Endothelial cell of umbilical vein (primary cell): ENCODE data around the gene RPS18. TPM values are rescaled to one million over a fixed set of nuclear protein-coding genes. Genes with fewer than 3 reads are reported as not detected.

Source experiments
- BruUV-seq: library from RNA; stranded (reverse); fragments of 400-500 nt; replicated peaks from 2 replicates; lab custom pipeline; 2021; lab: Mats Ljungman, UMichigan
- CTCF ChIA-PET: fragments of 300-600, 350-600 bp; sonication (Branson Sonifier 250); formaldehyde crosslinking; loops from one replicate; lab custom pipeline; 2021; ENCODE audit warnings: antibody characterized with exemption, inconsistent platforms; lab: Charles Lee
- POLR2A ChIA-PET: fragments of 300-600, 350-600 bp; sonication (Branson Sonifier 250); formaldehyde crosslinking; loops from one replicate; lab custom pipeline; 2021; ENCODE audit warnings: antibody characterized with exemption, inconsistent platforms; lab: Charles Lee
- DNase-seq: peaks from one replicate; pipeline ENCODE4 v3.0.0-alpha.2; 2011; ENCODE audit warnings: low read depth, low spot score
- FAIRE-seq: peaks from 2 replicates; lab custom pipeline; 2011; peaks lifted over from hg19 to GRCh38; lab: Jason Lieb, UNC
- H2AFZ ChIP-seq: 2 replicates; pipeline ENCODE4 v1.6.0; 2012; ENCODE audit warnings: low read depth, low read length, control low read depth, inconsistent platforms
- H3K27ac ChIP-seq: 2 replicates; pipeline ENCODE4 v1.5.1; 2011; ENCODE audit warnings: low read depth, mild to moderate bottlenecking, control low read depth, low read length, moderate library complexity; ENCODE audit not compliant: insufficient read depth
- H3K27me3 ChIP-seq, 2 experiments: 2 replicates each; pipeline versions ENCODE4 v1.6.0 to v1.6.1; 2011; ENCODE audit warnings: low read length in 2 of 2, mixed read lengths in 1 of 2; ENCODE audit not compliant: control insufficient read depth in 2 of 2, insufficient read depth in 2 of 2
- H3K36me3 ChIP-seq, 2 experiments: 2 replicates in 1 of 2; 3 replicates in 1 of 2; pipeline ENCODE4 v1.5.1; 2011; ENCODE audit warnings: low read length in 2 of 2, mild to moderate bottlenecking in 1 of 2, moderate library complexity in 1 of 2; ENCODE audit not compliant: control insufficient read depth in 2 of 2, insufficient read depth in 2 of 2; ENCODE audit errors: extremely low read depth in 1 of 2
- H3K4me1 ChIP-seq: 3 replicates; pipeline ENCODE4 v1.5.1; 2011; ENCODE audit warnings: mild to moderate bottlenecking, low read length; ENCODE audit not compliant: control insufficient read depth, insufficient read depth; ENCODE audit errors: extremely low read depth
- H3K4me2 ChIP-seq: 2 replicates; pipeline ENCODE4 v1.6.1; 2011; ENCODE audit warnings: low read length, control low read depth, mixed read lengths; ENCODE audit not compliant: insufficient read depth
- H3K4me3 ChIP-seq, 3 experiments: fragments of 200-600 bp in 1 of 3; sonication (generic), shearing (Covaris generic) in 1 of 3; replicated peaks in 1 of 3; 2 replicates each; pipeline ENCODE4 v1.5.1; 2011 to 2016; ENCODE audit warnings: control low read depth in 3 of 3, low read length in 3 of 3, mild to moderate bottlenecking in 2 of 3, inconsistent platforms in 1 of 3, low read depth in 1 of 3, moderate library complexity in 1 of 3; ENCODE audit not compliant: insufficient read depth in 1 of 3
- H3K79me2 ChIP-seq: 2 replicates; pipeline ENCODE4 v1.6.0; 2012; ENCODE audit warnings: low read length, inconsistent platforms; ENCODE audit not compliant: control insufficient read depth, insufficient read depth
- H3K9ac ChIP-seq: replicated peaks from 2 replicates; pipeline ENCODE3; 2011; ENCODE audit warnings: low read length, control low read depth; ENCODE audit not compliant: insufficient read depth; ENCODE audit errors: extremely low read depth
- H3K9me1 ChIP-seq: replicated peaks from 3 replicates; pipeline ENCODE4 v1.6.0; 2011; ENCODE audit warnings: mild to moderate bottlenecking, low read length; ENCODE audit not compliant: control insufficient read depth, insufficient read depth; ENCODE audit errors: extremely low read depth
- H3K9me3 ChIP-seq: replicated peaks from 2 replicates; pipeline ENCODE4 v1.5.1; 2012; ENCODE audit warnings: low read length, inconsistent platforms; ENCODE audit not compliant: control insufficient read depth, insufficient read depth
- H4K20me1 ChIP-seq: replicated peaks from 2 replicates; pipeline ENCODE3; 2011; ENCODE audit warnings: mild to moderate bottlenecking, low read length; ENCODE audit not compliant: control insufficient read depth, insufficient read depth; ENCODE audit errors: extremely low read depth
- EZH2 ChIP-seq: IDR thresholded peaks from 2 replicates; pipeline ENCODE4 v1.6.1; 2012; ENCODE audit warnings: borderline replicate concordance, low read depth, mild to moderate bottlenecking, moderate library complexity, low read length, inconsistent platforms; ENCODE audit not compliant: severe bottlenecking
- FOS ChIP-seq: IDR thresholded peaks from 2 replicates; pipeline ENCODE4 v1.6.1; 2011; ENCODE audit warnings: mild to moderate bottlenecking, low read length, moderate library complexity, borderline replicate concordance; ENCODE audit not compliant: insufficient read depth
- GATA2 ChIP-seq: IDR thresholded peaks from 2 replicates; pipeline ENCODE4 v1.7.0; 2011; ENCODE audit warnings: low read depth, mild to moderate bottlenecking, moderate library complexity, mixed read lengths, low read length; ENCODE audit not compliant: insufficient read length, insufficient read depth
- MYC ChIP-seq: IDR thresholded peaks from one replicate; pipeline ENCODE4 v1.6.1; 2011; ENCODE audit warnings: mild to moderate bottlenecking, low read depth, low read length
- POLR2AphosphoS5 ChIP-seq: IDR thresholded peaks from 2 replicates; pipeline ENCODE4 v1.6.1; 2012; ENCODE audit warnings: low read depth, mild to moderate bottlenecking, control low read depth, low read length, moderate library complexity; ENCODE audit not compliant: insufficient read depth
- dilution Hi-C: fragments of 300-500 bp; cut with MboI; formaldehyde crosslinking; loops from one replicate; pipeline ENCODE4 v1.15.0; 2019; ENCODE audit warnings: low sequenced_read_pairs; ENCODE audit not compliant: extremely low pct_ligation_motif_present
- intact Hi-C: fragments of 100-400 bp; cut with micrococcal nuclease; formaldehyde crosslinking; loops from one replicate; pipeline ENCODE4 v1.10.0; 2022
- polyA plus RNA-seq, 4 experiments: library from polyadenylated mRNA; depleted of rRNA in 3 of 4; stranded (reverse) in 3 of 4; unstranded in 1 of 4; fragments of >200 nt; gene quantifications; 2 replicates each; pipeline versions ENCODE4 v1.2.1 to v1.2.3, GENCODE V29; 2011 to 2012; ENCODE audit warnings: missing spikeins in 1 of 4
- total RNA-seq: library from RNA; stranded (reverse); gene quantifications from 2 replicates; pipeline ENCODE4 v1.2.3, GENCODE V29; 2021
- TF ChIP-seq, protein P1 (sequence below): IDR thresholded peaks from 2 replicates; pipeline ENCODE4 v1.6.1; 2011; ENCODE audit not compliant: insufficient read depth, insufficient read length

Gene RPS18
- total and polyA plus RNA-seq, 2 donors (not counting 3 experiments of a cell fraction or from before 2014, with no cell fraction given): 2,336 to 5,541 TPM

DNA sequence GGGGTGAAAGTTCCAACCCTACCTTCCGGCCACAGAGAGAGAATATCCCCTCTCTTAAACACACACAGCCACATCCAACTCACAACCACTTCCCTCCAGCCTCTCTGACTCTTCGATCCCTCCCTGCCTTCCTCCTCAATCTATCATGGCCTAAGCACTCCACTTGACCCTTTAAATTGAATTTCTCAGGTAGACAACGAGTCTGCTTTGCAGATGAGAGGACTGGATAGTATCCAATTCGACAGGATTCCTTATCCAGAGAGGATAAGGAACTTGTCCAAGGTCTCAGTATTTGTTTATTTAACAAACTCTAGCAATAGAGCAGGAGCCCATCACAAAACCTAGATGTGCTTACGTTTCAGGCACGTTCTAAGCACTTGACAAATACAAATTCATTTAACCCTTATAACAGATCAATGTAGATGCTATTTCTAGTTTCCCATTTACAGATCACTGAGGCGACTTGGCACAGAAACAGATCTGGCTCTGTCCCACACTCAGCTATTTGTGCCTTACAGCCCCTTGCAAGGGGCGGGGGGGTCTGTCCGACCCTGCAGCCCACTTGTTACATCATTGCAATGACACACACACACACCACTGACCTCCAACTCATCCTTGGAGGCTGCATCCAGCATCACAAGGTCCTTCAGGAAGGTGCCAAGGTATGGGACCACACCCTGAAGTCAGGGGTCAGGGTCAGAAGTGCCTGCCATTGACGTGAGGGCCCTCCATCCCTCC is 22.4 kb downstream of the RPS18 start:
- Histone ChIP-seq H3K36me3 (peaks cover 7 to 33% of the 10 kb centered on the region in 2 experiments), H3K27ac (no peak overlapping the region), H3K9me3 (no peaks in the 10 kb centered on the region), H3K9me1 (no peaks in the 10 kb centered on the region), H2AFZ (no peak overlapping the region), H4K20me1 (no peaks in the 10 kb centered on the region), H3K79me2 (peaks cover 19% of the 10 kb centered on the region), H3K4me3 (no peak overlapping the region), H3K4me2 (no peak overlapping the region), H3K27me3 (no peaks in the 10 kb centered on the region), H3K4me1 (peaks cover 16% of the 10 kb centered on the region), H3K9ac (no peak overlapping the region)
- intact Hi-C loops (no loop called here), dilution Hi-C loops (no loop called here)
- TF ChIP-seq, protein P1, sequence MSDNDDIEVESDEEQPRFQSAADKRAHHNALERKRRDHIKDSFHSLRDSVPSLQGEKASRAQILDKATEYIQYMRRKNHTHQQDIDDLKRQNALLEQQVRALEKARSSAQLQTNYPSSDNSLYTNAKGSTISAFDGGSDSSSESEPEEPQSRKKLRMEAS: no peak
- TF ChIP-seq MYC (no peak), EZH2 (no peak), GATA2 (no peak), POLR2AphosphoS5 (no peak), FOS (no peak)
- DNase-seq (no peak), FAIRE-seq (no peak)
- ChIA-PET CTCF (interaction anchor here (1.4 kb wide), 1 partner anchor 17 kb away, joined by 3 read pairs; the partner anchor contains the start of gene B3GALT4), POLR2A (no interaction called here)
- no TSS peak for BruUV-seq
